ENCODE results near the gene HECTD2.

DNA sequence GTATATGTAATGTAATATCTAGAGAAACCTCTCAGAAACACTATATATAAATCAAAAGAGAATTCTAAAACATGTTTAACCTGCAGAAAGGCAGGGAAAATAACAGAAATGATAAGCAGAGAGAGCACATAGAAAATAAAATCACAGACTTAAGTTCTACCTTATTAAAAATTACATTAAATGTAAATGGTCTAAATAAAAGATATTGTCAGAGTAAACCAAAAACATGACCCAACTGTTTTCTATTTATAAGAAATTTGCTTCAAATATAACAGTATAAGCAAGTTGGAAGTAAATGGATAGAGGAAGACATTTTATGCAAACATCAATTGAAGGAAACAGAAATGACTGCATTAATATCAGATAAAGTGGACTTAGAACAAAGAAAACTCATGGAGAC lies 43.4 kb downstream of the HECTD2 start:
- TF ChIP-seq EP300 (IDR thresholded peaks at IDR 0.05) (no peak), POLR2A (IDR thresholded peaks at IDR 0.05) (no peak)
- TF ChIP-seq, protein P1, sequence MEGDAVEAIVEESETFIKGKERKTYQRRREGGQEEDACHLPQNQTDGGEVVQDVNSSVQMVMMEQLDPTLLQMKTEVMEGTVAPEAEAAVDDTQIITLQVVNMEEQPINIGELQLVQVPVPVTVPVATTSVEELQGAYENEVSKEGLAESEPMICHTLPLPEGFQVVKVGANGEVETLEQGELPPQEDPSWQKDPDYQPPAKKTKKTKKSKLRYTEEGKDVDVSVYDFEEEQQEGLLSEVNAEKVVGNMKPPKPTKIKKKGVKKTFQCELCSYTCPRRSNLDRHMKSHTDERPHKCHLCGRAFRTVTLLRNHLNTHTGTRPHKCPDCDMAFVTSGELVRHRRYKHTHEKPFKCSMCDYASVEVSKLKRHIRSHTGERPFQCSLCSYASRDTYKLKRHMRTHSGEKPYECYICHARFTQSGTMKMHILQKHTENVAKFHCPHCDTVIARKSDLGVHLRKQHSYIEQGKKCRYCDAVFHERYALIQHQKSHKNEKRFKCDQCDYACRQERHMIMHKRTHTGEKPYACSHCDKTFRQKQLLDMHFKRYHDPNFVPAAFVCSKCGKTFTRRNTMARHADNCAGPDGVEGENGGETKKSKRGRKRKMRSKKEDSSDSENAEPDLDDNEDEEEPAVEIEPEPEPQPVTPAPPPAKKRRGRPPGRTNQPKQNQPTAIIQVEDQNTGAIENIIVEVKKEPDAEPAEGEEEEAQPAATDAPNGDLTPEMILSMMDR (IDR thresholded peaks at IDR 0.05) = no peak
